SIG-M5 treated with dmso at 0.1 percent for 504 hours (cell line): Measurements from ENCODE around the gene UNC5B.

Experiments used
- DNase-seq: peaks from one replicate; lab custom pipeline; 2025; ENCODE audit not compliant: unreplicated experiment; lab: John Stamatoyannopoulos, UW

UNC5B gene

GRCh38 chr10:71280216-71280615 lies 67.8 kb downstream of the UNC5B start:
- DNase-seq, result no peak

DNA sequence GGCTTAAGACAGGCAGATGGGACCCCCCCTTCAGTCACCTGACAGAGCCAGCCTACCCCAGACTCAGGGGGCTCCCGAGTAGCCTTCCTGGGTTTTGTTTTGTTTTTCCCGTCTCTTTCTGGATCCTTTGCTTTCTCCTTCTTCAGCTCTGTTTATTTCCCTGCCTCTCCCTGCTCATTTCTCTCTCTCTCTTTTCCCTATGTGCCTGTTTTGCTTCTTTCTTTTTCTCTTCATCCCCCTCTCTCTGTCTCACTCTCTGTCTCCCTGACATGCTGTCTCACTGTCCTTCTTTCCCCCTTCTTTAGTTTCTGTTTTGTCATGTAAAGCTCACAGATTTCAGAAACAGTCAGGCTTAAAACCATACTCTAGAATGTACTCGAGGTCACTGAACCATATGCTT lies 68.5 kb downstream of the UNC5B start:
- DNase-seq, result no peak

GRCh38 chr10:71281646-71282322 lies 69.4 kb downstream of the UNC5B start:
- DNase-seq, result no peak

- no peak for DNase-seq
Measured at GRCh38 chr10:71282323-71282680, 69.9 kb downstream of the UNC5B start.

- DNase-seq, result no peak
Measured at GRCh38 chr10:71283410-71283809, 71.0 kb downstream of the UNC5B start.

DNA sequence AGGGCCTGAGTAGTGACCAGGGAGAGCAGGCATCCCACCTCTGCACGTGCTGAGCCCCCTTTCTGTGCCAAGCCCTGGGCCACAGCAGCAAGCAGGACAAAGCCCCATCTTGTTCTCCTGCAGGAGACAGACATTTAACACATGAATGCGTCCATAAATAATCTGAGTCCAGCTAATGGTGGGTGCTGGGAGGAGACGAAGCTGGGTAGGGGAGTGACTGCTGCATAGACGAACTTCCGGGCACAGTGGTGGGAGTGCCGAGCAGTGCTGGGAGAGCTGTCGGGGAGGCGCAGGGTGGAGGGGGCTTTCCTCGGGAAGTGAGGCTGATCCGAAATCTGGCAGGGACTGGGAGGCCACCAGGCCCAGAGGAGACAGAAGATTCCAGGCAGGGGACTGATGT lies 71.5 kb downstream of the UNC5B start:
- no peak for DNase-seq

GRCh38 chr10:71284544-71285179 lies 72.3 kb downstream of the UNC5B start:
- no peak for DNase-seq

DNA sequence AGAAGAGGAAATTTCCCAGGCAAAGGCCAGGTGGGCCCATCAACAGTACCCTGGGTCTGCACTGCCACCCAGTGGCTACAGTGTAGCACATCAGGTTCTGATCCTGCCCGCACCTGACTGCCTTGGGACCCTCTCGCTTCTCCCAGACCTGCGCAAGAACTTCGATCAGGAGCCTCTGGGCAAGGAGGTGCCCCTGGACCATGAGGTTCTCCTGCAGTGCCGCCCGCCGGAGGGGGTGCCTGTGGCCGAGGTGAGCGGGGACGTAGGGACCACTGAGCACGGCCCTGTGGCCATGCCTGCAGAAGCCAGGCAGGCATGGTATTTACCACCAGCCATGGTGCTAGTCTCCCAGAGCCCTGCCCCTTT lies 72.8 kb downstream of the UNC5B start:
- no peak for DNase-seq

- DNase-seq, result no peak
Measured at GRCh38 chr10:71285986-71286385, 73.6 kb downstream of the UNC5B start.

DNA sequence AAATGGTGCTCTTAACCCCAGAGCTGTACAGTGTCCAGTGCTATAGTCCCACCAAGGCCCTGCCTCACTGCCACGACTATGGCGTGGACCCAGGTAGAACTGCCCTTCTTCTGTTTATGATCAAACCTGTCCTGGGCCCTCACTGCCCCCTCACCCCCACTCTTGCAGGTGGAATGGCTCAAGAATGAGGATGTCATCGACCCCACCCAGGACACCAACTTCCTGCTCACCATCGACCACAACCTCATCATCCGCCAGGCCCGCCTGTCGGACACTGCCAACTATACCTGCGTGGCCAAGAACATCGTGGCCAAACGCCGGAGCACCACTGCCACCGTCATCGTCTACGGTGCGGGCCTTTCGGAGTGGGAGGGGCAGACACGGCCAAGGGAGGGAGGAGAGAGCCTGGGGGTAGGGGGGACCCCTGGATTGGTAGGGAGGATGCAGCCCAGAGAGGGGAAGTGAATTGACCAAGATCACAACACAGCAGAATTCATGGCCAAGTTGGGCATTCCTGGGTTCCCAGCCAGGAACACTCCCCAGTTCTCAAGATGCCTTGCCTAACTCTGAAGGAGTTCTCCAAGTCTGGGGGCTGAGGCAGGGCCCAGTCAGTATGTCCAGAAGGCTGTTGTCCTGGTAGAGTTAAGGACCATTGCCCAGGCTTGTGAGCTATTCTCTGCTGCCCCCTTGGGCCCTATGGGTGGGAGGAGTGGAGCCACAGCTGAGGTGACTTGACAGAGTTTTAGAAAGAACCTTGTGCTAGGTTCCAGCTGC lies 74.3 kb downstream of the UNC5B start:
- no peak for DNase-seq

- DNase-seq, result no peak
Measured at GRCh38 chr10:71287456-71287855, 75.1 kb downstream of the UNC5B start.

- no peak for DNase-seq
Measured at GRCh38 chr10:71288461-71288860, 76.1 kb downstream of the UNC5B start.

DNA sequence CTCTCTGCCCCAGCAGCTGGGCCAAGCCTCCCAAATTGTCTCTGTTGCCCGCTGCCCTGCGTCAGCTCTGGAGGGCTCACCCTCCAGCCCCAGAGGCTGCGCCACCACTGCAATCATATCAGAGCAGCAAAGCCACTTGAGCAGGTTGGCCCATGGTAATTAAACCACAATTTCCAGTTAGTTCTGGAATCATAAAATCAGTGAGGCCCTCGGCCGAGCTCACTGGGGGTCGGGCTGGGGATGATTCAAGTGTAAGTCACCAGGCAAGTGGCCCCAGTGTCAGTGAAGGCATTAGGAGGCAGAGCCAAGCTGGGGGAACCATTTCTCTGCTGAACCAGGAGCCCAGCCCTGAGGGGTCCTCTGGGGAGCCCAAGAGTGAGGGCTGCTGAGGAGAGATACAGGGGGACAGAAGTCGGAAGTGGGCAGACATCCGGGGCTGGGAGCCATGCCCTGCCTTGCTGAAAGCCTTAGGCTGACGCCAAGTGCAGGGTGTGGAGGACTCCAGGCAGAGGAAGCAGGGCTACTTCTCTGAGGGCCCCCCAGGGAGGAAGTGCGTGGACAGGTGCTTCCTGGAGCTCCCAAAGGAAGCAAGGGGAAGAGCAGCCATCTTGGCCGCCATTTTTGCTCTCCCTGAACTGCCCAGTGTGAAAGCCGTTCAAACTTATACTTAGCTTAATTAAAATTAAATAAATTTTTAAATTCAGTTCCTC lies 77.2 kb downstream of the UNC5B start:
- DNase-seq, result no peak

DNA sequence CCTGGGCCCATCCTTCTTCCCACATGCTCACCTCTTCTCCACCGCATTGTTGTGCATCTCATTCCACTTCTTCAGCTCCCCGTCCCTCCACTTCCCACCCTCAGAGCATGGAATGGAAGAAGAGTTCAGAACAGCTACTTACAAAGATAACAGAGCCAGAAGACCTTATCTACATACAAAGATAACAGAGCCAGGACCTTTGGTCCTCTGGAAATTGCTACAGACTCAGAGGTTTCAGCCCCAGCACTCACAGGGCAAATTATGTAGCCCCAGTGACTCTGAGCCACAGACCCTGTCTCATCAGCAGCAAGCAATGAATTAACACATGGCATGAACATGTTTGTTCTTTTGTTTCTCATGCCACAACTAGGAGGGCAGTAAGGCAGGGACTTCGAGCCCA lies 78.0 kb downstream of the UNC5B start:
- no peak for DNase-seq

- no peak for DNase-seq
Measured at GRCh38 chr10:71290806-71291527, 78.6 kb downstream of the UNC5B start.

GRCh38 chr10:71291528-71291900 lies 79.1 kb downstream of the UNC5B start:
- no peak for DNase-seq

DNA sequence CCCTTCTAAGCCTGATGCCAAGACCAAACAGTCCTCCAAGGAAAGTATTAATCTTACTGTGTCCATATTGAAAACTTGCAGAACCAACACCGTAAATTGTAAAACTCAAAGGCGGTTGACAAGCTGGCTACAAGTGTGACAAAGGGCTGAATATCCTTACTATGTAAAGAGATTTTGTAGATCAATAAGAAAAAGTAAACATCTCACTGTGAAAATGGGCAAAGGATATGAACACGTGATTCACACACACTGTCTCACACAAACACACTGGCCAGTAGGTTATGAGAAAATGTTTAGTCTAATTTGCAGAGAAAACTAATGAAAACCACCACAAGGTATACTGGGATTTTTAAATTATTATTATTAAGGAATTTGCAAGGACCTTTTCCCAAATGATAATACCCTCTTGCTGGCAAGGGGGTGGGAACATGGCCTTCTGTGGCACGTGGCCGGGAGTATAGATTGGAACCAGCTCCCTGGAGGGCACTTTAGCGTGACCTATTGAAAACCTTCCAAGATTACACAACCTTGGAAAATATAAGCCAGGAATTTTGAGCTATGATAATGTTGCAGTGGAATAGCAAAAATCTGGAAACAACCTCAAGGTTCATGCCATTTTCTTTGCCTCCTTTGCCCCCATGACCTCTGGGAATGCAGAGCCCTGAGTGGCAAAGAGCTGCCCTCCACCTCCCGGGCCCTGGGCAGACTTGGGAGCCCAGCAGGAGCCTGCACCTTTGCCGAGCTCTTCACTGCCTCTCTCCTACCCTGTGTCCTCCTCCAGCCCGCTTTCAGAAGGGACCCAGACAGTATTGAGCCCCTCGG lies 80.5 kb downstream of the UNC5B start:
- no peak for DNase-seq

DNA sequence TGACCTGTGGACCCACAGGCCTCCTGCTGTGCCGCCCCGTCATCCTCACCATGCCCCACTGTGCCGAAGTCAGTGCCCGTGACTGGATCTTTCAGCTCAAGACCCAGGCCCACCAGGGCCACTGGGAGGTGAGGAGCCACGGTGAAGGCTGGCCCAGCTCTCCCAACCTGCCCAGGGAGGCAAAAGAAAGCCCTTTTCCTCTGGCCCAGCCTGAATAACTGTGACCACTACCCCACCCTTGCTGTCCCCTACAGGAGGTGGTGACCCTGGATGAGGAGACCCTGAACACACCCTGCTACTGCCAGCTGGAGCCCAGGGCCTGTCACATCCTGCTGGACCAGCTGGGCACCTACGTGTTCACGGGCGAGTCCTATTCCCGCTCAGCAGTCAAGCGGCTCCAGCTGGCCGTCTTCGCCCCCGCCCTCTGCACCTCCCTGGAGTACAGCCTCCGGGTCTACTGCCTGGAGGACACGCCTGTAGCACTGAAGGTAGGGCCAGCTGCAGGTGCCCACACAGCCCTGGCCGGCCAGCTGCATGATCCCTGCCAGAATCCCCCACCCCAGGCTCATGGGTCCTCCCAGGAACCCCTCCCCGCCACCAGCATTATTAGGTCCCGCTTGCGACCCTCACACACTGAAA lies 81.2 kb downstream of the UNC5B start:
- DNase-seq, result no peak

- DNase-seq, result no peak
Measured at GRCh38 chr10:71294091-71294561, 81.8 kb downstream of the UNC5B start.

DNA sequence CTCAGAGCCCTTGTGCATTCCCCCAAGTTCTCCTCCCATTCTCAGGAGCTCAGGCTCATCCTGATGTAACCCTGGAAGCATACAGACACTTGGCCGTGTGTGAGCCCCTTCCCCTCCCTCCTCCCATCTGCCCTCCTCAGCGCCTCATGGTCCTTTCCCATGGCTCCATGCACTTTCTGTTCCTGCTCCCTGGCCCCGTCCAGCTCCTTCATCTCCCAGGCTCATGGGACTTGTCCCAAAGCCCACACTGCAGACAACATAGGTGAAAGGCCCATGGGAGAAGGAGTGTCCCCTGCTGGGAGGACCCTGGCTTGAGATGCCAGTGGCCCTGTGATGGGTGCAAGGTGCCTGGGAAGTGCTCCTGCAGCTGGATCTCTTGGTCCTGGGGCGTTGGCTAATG lies 82.5 kb downstream of the UNC5B start:
- DNase-seq, result no peak
